Measurements from ENCODE around the gene DBT. TPM values are rescaled to one million over a fixed set of nuclear protein-coding genes. Genes with fewer than 3 reads are reported as not detected.
A peak's percentile ranks its signal among the peaks of the same experiment; 100 is the strongest.

DBT gene
- total and polyA plus RNA-seq, 2 of the 13 experiments (the other 11 are each of a cell fraction or from before 2014, with no cell fraction given) = 3.3 to 10.2 TPM

DNA sequence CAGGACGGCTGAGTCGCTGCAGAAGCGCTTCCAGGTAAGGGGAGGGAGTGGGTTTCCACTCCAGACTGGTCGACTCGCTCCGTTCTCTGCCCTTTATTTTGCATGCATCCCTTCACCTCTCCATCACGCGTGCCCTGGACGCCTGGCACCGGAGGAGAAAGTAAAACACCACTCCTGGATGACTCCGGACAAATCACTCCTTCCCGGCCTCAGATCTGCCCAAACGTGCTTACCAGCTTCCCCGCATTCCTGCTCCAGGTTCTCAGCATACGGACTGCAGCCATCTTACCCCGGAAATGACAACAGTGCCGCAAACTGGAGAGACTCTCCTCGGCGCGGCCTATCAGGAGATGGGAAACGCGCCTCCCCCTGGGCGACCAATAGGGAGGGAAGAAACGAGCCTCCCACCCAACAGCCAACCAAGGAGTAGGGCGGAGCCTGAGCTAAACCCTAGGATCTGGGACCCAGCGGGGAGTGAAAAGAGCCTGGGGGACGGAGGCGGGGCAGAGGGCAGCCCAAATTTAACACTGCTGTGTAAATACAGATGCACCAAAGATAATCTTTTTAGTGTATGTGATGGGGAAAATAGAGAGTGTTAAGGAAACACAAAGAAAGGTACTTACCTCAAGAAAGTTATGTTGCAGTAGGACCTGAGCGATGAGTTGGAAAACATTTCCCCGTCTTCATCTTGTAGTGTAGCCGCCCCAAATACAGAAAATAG, at the start of gene DBT (continued):
- TF ChIP-seq FOXP1 (IDR thresholded peaks at IDR 0.05) (no peak), FOXP1 (CRISPR knock-in tag; IDR thresholded peaks at IDR 0.05) (no peak; the same call in 1 of the 2 replicates), MAFG (CRISPR knock-in tag; IDR thresholded peaks at IDR 0.05) (no peak), ZNF501 (CRISPR knock-in tag; IDR thresholded peaks at IDR 0.05) (peak; percentile 85), BHLHE40 (IDR thresholded peaks at IDR 0.05; ENCODE audit: low read length) (peak; percentile 35), ELF3 (CRISPR knock-in tag; IDR thresholded peaks at IDR 0.05) (peak; percentile 82), ZNF780A (CRISPR knock-in tag; IDR thresholded peaks at IDR 0.05) (no peak), NFE2L1 (CRISPR knock-in tag; IDR thresholded peaks at IDR 0.05; ENCODE audit: borderline replicate concordance) (no peak), ZFP90 (CRISPR knock-in tag; IDR thresholded peaks at IDR 0.05; ENCODE audit: borderline replicate concordance) (peak; percentile 66; the same call in 1 of the 2 replicates), DMAP1 (CRISPR knock-in tag; IDR thresholded peaks at IDR 0.05) (peak; percentile 83), NBN (conservative IDR thresholded peaks at IDR 0.05) (no peak)
- TF ChIP-seq, protein P1, sequence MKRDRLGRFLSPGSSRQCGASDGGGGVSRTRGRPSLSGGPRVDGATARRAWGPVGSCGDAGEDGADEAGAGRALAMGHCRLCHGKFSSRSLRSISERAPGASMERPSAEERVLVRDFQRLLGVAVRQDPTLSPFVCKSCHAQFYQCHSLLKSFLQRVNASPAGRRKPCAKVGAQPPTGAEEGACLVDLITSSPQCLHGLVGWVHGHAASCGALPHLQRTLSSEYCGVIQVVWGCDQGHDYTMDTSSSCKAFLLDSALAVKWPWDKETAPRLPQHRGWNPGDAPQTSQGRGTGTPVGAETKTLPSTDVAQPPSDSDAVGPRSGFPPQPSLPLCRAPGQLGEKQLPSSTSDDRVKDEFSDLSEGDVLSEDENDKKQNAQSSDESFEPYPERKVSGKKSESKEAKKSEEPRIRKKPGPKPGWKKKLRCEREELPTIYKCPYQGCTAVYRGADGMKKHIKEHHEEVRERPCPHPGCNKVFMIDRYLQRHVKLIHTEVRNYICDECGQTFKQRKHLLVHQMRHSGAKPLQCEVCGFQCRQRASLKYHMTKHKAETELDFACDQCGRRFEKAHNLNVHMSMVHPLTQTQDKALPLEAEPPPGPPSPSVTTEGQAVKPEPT (CRISPR knock-in tag; IDR thresholded peaks at IDR 0.05; ENCODE audit: low read depth) = no peak
- TF ChIP-seq, protein P2, sequence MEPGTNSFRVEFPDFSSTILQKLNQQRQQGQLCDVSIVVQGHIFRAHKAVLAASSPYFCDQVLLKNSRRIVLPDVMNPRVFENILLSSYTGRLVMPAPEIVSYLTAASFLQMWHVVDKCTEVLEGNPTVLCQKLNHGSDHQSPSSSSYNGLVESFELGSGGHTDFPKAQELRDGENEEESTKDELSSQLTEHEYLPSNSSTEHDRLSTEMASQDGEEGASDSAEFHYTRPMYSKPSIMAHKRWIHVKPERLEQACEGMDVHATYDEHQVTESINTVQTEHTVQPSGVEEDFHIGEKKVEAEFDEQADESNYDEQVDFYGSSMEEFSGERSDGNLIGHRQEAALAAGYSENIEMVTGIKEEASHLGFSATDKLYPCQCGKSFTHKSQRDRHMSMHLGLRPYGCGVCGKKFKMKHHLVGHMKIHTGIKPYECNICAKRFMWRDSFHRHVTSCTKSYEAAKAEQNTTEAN (CRISPR knock-in tag; conservative IDR thresholded peaks at IDR 0.05) = peak; percentile 44; the same call in 1 of the 2 replicates
- TF ChIP-seq, protein P3, sequence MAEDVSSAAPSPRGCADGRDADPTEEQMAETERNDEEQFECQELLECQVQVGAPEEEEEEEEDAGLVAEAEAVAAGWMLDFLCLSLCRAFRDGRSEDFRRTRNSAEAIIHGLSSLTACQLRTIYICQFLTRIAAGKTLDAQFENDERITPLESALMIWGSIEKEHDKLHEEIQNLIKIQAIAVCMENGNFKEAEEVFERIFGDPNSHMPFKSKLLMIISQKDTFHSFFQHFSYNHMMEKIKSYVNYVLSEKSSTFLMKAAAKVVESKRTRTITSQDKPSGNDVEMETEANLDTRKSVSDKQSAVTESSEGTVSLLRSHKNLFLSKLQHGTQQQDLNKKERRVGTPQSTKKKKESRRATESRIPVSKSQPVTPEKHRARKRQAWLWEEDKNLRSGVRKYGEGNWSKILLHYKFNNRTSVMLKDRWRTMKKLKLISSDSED (CRISPR knock-in tag; IDR thresholded peaks at IDR 0.05) = 0 out of 2 replicates have a peak, but pooled peaks have one; percentile 17
- TF ChIP-seq, protein P4, sequence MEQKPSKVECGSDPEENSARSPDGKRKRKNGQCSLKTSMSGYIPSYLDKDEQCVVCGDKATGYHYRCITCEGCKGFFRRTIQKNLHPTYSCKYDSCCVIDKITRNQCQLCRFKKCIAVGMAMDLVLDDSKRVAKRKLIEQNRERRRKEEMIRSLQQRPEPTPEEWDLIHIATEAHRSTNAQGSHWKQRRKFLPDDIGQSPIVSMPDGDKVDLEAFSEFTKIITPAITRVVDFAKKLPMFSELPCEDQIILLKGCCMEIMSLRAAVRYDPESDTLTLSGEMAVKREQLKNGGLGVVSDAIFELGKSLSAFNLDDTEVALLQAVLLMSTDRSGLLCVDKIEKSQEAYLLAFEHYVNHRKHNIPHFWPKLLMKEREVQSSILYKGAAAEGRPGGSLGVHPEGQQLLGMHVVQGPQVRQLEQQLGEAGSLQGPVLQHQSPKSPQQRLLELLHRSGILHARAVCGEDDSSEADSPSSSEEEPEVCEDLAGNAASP (CRISPR knock-in tag; IDR thresholded peaks at IDR 0.05; ENCODE audit: borderline replicate concordance) = peak; percentile 48; the same call in 1 of the 2 replicates
- TF ChIP-seq, protein P5, sequence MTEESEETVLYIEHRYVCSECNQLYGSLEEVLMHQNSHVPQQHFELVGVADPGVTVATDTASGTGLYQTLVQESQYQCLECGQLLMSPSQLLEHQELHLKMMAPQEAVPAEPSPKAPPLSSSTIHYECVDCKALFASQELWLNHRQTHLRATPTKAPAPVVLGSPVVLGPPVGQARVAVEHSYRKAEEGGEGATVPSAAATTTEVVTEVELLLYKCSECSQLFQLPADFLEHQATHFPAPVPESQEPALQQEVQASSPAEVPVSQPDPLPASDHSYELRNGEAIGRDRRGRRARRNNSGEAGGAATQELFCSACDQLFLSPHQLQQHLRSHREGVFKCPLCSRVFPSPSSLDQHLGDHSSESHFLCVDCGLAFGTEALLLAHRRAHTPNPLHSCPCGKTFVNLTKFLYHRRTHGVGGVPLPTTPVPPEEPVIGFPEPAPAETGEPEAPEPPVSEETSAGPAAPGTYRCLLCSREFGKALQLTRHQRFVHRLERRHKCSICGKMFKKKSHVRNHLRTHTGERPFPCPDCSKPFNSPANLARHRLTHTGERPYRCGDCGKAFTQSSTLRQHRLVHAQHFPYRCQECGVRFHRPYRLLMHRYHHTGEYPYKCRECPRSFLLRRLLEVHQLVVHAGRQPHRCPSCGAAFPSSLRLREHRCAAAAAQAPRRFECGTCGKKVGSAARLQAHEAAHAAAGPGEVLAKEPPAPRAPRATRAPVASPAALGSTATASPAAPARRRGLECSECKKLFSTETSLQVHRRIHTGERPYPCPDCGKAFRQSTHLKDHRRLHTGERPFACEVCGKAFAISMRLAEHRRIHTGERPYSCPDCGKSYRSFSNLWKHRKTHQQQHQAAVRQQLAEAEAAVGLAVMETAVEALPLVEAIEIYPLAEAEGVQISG (CRISPR knock-in tag; IDR thresholded peaks at IDR 0.05) = peak; percentile 69
- TF ChIP-seq, protein P6, sequence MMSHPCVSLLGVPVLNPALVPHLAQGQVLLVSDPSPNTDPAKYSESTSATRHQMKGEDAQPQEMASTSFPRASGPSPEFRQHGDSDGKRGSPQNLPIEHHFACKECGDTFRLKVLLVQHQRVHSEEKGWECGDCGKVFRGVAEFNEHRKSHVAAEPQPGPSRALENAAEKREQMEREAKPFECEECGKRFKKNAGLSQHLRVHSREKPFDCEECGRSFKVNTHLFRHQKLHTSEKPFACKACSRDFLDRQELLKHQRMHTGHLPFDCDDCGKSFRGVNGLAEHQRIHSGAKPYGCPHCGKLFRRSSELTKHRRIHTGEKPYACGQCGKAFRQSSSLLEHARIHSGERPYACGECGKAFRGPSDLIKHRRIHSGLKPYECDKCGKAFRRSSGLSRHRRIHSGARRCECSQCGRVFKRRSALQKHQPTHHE (CRISPR knock-in tag; IDR thresholded peaks at IDR 0.05; ENCODE audit: borderline replicate concordance) = 0 out of 2 replicates have a peak, but pooled peaks have one; percentile 56
